HG02678 (cell line): ENCODE data around the gene TCF7.

Source experiments
- ATAC-seq: cut with Tn5 transposase; IDR thresholded peaks from one replicate; pipeline ENCODE4 v1.9.1; 2021; ENCODE audit warnings: mild to moderate bottlenecking, moderate library complexity; ENCODE audit not compliant: unreplicated experiment

TCF7 gene

GRCh38 chr5:134113902-134114875 lies at the start of gene TCF7:
Gene TCF7 (plus strand): TSS chr5:134114681. CDS start chr5:134114907, 226 bp downstream.
- ATAC-seq = peak; percentile 80

GRCh38 chr5:134069553-134069952 lies 44.9 kb upstream of the TCF7 start:
- no peak for ATAC-seq

- ATAC-seq = no peak
Measured at GRCh38 chr5:134070725-134071613, 43.5 kb upstream of the TCF7 start.

GRCh38 chr5:134071614-134072207 lies 42.8 kb upstream of the TCF7 start:
- ATAC-seq = no peak

GRCh38 chr5:134072471-134073210 lies 41.8 kb upstream of the TCF7 start:
- ATAC-seq = no peak

GRCh38 chr5:134073404-134073803 lies 41.1 kb upstream of the TCF7 start:
- ATAC-seq = no peak

- ATAC-seq = no peak
Measured at GRCh38 chr5:134075102-134075501, 39.4 kb upstream of the TCF7 start.

- no peak for ATAC-seq
Measured at GRCh38 chr5:134077926-134078580, 36.4 kb upstream of the TCF7 start.

GRCh38 chr5:134079748-134080581 lies 34.5 kb upstream of the TCF7 start:
- ATAC-seq = no peak

- ATAC-seq = no peak
Measured at GRCh38 chr5:134082264-134082992, 32.1 kb upstream of the TCF7 start.

- ATAC-seq = no peak
Measured at GRCh38 chr5:134083517-134083916, 31.0 kb upstream of the TCF7 start.

GRCh38 chr5:134084022-134084565 lies 30.4 kb upstream of the TCF7 start:
- no peak for ATAC-seq

GRCh38 chr5:134084570-134084969 lies 29.9 kb upstream of the TCF7 start:
- no peak for ATAC-seq

- ATAC-seq = no peak
Measured at GRCh38 chr5:134085411-134085810, 29.1 kb upstream of the TCF7 start.

- ATAC-seq = no peak
Measured at GRCh38 chr5:134086225-134086942, 28.1 kb upstream of the TCF7 start.

- no peak for ATAC-seq
Measured at GRCh38 chr5:134086943-134087305, 27.6 kb upstream of the TCF7 start.

GRCh38 chr5:134088291-134088690 lies 26.2 kb upstream of the TCF7 start:
- no peak for ATAC-seq
